Measurements from ENCODE around the gene VKORC1L1.
A peak's percentile ranks its signal among the peaks of the same experiment; 100 is the strongest.
"Not testable (repeated sequence)": the region's sequence is repeated elsewhere in the genome, so short reads cannot be mapped to it uniquely, and the experiment has no call there.

Gene VKORC1L1

GRCh38 chr7:65978891-65979582, 106.2 kb downstream of the VKORC1L1 start:
- no peak for DNase-seq (ENCODE audit: low read depth in 2 of 2)

- no peak for DNase-seq (ENCODE audit: low read depth in 2 of 2)
Observed at GRCh38 chr7:65979583-65980477, 107.0 kb downstream of the VKORC1L1 start.

DNA sequence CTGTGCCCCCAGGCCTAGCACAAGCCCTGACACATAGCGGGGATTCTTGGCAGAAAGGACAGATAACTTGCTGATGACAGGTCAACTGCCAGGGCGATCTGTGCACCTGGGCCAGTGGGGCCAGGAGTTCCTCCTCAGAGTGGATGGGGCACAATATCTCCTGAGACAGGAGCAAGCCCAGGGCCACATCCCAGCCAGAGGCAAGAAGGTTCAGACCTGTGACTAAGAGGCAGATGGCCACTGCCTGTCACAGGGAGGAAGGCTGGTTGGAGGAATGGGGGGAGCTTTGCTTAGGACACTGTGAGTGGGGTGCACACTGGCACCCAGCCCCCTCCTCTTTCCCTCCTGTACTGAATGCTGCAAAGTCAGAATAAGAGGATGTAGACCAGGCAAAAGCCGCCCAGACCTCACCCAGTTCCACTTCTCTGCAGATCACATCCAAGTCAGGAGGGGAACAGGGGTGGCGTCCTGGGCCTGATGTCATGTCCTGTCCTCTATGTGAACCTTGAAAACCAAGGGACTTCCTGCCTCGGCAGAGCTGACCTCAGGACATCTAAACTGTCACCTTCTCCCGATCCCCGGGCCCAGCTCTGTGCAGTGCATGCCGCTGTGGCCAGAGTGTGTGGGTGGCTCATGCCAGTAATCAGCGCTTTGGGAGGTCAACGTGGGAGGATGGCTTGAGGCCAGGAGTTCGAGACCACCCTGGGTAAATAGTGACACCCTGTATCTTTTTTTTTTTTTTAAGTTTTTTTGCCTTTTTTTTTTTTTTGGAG, 107.8 kb downstream of the VKORC1L1 start:
- peak; percentile 30 to 31 for DNase-seq (ENCODE audit: low read depth in 2 of 2)

GRCh38 chr7:65981965-65982792, 109.3 kb downstream of the VKORC1L1 start, which contains the start of gene GUSB:
TSS of gene GUSB (minus strand) at chr7:65982213. CDS start at chr7:65982183, 30 bp downstream.
- peak; percentile 87 to 88 for DNase-seq (ENCODE audit: low read depth in 2 of 2)

GRCh38 chr7:65983965-65984658, 111.2 kb downstream of the VKORC1L1 start:
- no peak for DNase-seq (ENCODE audit: low read depth in 2 of 2)

- DNase-seq (ENCODE audit: low read depth in 2 of 2): no peak
Observed at GRCh38 chr7:65988084-65988483, 115.2 kb downstream of the VKORC1L1 start.

DNA sequence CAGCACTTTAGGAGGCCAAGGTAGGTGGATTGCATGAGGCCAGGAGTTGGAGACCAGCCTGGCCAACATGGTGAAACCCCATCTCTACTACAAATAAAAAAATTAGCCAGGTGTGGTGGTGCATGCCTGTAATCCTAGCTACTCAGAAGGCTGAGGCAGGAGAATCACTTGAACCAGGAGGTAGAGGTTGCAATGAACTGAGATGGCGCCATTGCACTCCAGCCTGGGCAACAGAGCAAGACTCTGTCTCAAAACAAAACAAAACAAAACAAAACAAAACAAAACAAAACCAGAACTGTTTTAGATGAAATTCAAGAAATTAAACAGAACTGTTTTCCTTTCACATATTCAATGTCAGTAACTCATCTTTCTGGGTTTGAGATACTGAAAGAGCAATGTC, 115.6 kb downstream of the VKORC1L1 start:
- not testable (repeated sequence) for DNase-seq (ENCODE audit: low read depth in 2 of 2)

GRCh38 chr7:65989694-65990080, 116.8 kb downstream of the VKORC1L1 start:
- no peak for DNase-seq (ENCODE audit: low read depth in 2 of 2)

DNA sequence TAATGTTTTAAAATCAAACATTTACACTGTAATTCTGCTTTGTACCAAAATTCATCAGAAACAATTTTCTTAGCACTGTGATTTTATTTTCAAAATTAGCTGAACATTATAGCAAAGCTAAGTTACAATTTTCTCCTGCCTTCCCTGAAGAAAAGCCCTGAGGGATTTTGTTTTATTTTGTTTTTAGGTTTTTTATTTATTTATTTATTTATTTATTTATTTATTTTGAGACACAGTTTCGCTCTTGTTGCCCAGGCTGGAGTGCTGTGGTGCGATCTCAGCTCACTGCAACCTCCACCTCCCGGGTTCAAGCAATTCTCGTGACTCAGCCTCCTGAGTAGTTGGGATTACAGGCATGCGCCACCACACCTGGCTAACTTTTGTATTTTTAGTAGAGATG, 119.0 kb downstream of the VKORC1L1 start:
- DNase-seq (ENCODE audit: low read depth in 2 of 2): not testable (repeated sequence)

DNA sequence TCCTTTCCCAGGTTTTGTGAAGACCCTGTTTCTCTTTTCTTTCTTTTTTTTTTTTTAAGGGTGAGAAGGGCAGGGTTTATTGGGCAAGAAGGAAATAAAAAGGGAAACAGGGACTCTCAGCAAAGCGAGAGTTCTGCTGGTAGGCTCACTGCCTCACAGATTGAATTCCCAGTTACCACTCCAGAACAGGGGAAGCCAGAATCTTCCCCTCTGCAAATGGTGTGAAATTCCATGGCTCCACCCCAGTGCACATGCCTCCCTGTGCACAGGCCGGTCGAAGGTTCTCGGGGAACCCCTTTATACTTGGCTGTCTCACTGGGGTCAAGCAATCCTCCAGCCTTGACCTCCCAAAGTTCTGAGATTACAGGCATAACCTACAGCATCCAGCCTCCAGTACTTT, 119.7 kb downstream of the VKORC1L1 start:
- DNase-seq (ENCODE audit: low read depth in 2 of 2): no peak

DNA sequence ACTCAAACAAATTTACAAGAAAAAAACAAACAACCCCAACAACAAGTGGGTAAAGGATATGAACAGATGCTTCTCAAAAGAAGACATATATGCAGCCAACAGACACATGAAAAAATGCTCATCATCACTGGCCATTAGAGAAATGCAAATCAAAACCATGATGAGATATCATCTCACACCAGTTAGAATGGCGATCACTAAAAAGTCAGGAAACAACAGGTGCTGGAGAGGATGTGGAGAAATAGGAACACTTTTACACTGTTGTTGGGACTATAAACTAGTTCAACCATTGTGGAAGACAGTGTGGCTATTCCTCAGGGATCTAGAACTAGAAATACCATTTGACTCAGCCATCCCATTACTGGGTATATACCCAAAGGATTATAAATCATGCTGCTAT, 122.1 kb downstream of the VKORC1L1 start:
- DNase-seq (ENCODE audit: low read depth in 2 of 2): not testable (repeated sequence)

GRCh38 chr7:66000823-66001417, 128.0 kb downstream of the VKORC1L1 start:
- not testable (repeated sequence) for DNase-seq (ENCODE audit: low read depth in 2 of 2)

DNA sequence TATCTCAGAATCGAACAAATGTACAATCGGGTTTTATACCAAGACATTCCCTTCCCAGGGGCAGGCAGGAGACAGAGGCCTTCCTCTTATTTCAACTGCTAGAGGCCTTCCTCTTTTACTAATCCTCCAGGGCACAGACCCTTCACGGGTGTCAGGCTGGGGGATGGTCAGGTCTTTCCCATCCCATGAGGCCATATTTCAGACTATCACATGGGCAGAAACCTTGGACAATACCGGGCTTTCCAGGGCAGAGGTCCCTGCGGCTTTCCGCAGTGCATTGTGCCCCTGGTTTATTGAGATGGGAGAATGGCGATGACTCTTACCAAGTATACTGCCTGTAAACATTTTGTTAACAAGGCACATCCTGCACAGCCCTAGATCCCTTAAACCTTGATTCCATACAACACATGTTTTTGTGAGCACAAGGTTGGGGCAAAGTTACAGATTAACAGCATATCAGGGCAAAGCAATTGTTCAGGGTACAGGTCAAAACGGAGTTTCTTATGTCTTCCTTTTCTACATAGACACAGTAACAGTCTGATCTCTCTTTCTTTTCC, 132.3 kb downstream of the VKORC1L1 start:
- not testable (repeated sequence) for DNase-seq (ENCODE audit: low read depth in 2 of 2)

DNA sequence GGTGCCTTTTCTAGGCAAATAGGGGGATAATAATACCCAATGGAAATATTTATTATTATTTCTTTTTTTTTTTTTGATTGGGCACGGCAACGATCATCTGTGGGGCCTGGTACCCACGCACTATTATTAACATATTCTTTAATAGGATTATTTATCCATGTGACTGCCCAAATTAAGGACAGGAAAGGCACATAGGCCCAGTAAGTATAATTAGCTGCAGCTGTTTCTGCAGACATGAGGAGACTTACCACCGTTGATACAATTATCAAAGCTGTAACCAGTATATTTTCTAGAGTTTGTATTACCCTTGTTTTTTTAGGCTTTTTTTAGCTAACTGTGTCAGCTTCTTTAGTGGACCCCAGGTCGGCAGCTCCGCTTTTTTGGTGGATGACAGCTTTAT, 134.4 kb downstream of the VKORC1L1 start:
- DNase-seq (ENCODE audit: low read depth in 2 of 2): no peak
